H9 (cell line): ENCODE data around the gene RPS19BP1. TPM values are rescaled to one million over a fixed set of nuclear protein-coding genes. Genes with fewer than 3 reads are reported as not detected.

Experiments used
- DNase-seq: peaks from one replicate; pipeline ENCODE4 v3.0.0-alpha.2; 2017
- H2AFZ ChIP-seq: one replicate; pipeline ENCODE4 v1.6.1; 2013; ENCODE audit warnings: mild to moderate bottlenecking, low read length, control low read depth, moderate library complexity
- H2AK5ac ChIP-seq: 2 replicates; pipeline ENCODE4 v1.6.1; 2013; ENCODE audit warnings: low read length, control low read depth, mixed read lengths; ENCODE audit not compliant: insufficient read length
- H2BK120ac ChIP-seq: one replicate; pipeline ENCODE4 v1.6.1; 2013; ENCODE audit warnings: low read depth, mild to moderate bottlenecking, low read length, control low read depth, inconsistent platforms; ENCODE audit not compliant: poor library complexity, severe bottlenecking
- H2BK12ac ChIP-seq: 2 replicates; pipeline ENCODE4 v1.6.1; 2013; ENCODE audit warnings: low read length, control low read depth, mixed read lengths, low read depth; ENCODE audit not compliant: insufficient read length
- H2BK15ac ChIP-seq: 2 replicates; pipeline ENCODE4 v1.6.1; 2013; ENCODE audit warnings: low read depth, low read length, control low read depth
- H2BK20ac ChIP-seq: one replicate; pipeline ENCODE4 v1.6.1; 2013; ENCODE audit warnings: low read depth, mild to moderate bottlenecking, low read length, control low read depth, inconsistent platforms; ENCODE audit not compliant: poor library complexity, severe bottlenecking
- H2BK5ac ChIP-seq: 2 replicates; pipeline ENCODE4 v1.6.1; 2013; ENCODE audit warnings: low read length, control low read depth, mixed read lengths; ENCODE audit not compliant: insufficient read length
- H3K14ac ChIP-seq: 2 replicates; pipeline ENCODE4 v1.6.1; 2013; ENCODE audit warnings: low read length, control low read depth; ENCODE audit not compliant: insufficient read depth
- H3K18ac ChIP-seq: 2 replicates; pipeline ENCODE4 v1.6.1; 2013; ENCODE audit warnings: low read depth, mild to moderate bottlenecking, mixed read lengths, low read length, control low read depth; ENCODE audit not compliant: insufficient read length
- H3K23ac ChIP-seq: 2 replicates; pipeline ENCODE4 v1.6.1; 2013; ENCODE audit warnings: low read length, control low read depth, mixed read lengths, low read depth; ENCODE audit not compliant: insufficient read length
- H3K23me2 ChIP-seq: 2 replicates; pipeline ENCODE4 v1.6.1; 2013; ENCODE audit warnings: low read depth, mild to moderate bottlenecking, mixed read lengths, low read length, control low read depth; ENCODE audit not compliant: insufficient read length, poor library complexity, severe bottlenecking
- H3K27ac ChIP-seq: 2 replicates; pipeline ENCODE4 v1.5.1; 2013; ENCODE audit warnings: low read length, control low read depth, mixed read lengths, low read depth; ENCODE audit not compliant: insufficient read length
- H3K27me3 ChIP-seq: 2 replicates; pipeline ENCODE4 v1.6.1; 2013; ENCODE audit warnings: low read length, control low read depth, inconsistent platforms; ENCODE audit not compliant: insufficient read depth
- H3K4ac ChIP-seq: 2 replicates; pipeline ENCODE4 v1.6.1; 2013; ENCODE audit warnings: low read depth, mild to moderate bottlenecking, control low read depth, inconsistent platforms, low read length, moderate library complexity
- H3K4me1 ChIP-seq: 2 replicates; pipeline ENCODE4 v1.6.1; 2013; ENCODE audit warnings: low read length, control low read depth, inconsistent platforms; ENCODE audit not compliant: insufficient read depth
- H3K4me2 ChIP-seq: 2 replicates; pipeline ENCODE4 v1.6.1; 2013; ENCODE audit warnings: low read length, control low read depth, mixed read lengths; ENCODE audit not compliant: insufficient read length, insufficient read depth
- H3K56ac ChIP-seq: 2 replicates; pipeline ENCODE4 v1.6.1; 2013; ENCODE audit warnings: low read depth, mild to moderate bottlenecking, mixed read lengths, low read length, control low read depth; ENCODE audit not compliant: insufficient read length
- H3K79me1 ChIP-seq: 2 replicates; pipeline ENCODE4 v1.6.1; 2013; ENCODE audit warnings: low read depth, mild to moderate bottlenecking, moderate library complexity, low read length, control low read depth, inconsistent platforms; ENCODE audit not compliant: insufficient read depth, poor library complexity, severe bottlenecking
- H3K79me2 ChIP-seq: 2 replicates; pipeline ENCODE4 v1.6.1; 2013; ENCODE audit warnings: low read length, control low read depth, inconsistent platforms; ENCODE audit not compliant: insufficient read depth
- H3K9ac ChIP-seq: 2 replicates; pipeline ENCODE4 v1.6.1; 2013; ENCODE audit warnings: low read length, control low read depth, mixed read lengths; ENCODE audit not compliant: insufficient read length; ENCODE audit errors: extremely low read depth
- H3K9me3 ChIP-seq: one replicate; pipeline ENCODE4 v1.6.1; 2013; ENCODE audit warnings: low read depth, low read length, inconsistent platforms; ENCODE audit not compliant: control insufficient read depth
- H3T11ph ChIP-seq: one replicate; pipeline ENCODE4 v1.6.1; 2013; ENCODE audit warnings: mild to moderate bottlenecking, low read length, control low read depth, inconsistent platforms
- H4K20me1 ChIP-seq: one replicate; pipeline ENCODE4 v1.6.1; 2013; ENCODE audit not compliant: control insufficient read depth, insufficient read length, insufficient read depth
- H4K5ac ChIP-seq: 2 replicates; pipeline ENCODE4 v1.6.1; 2013; ENCODE audit warnings: low read depth, mild to moderate bottlenecking, mixed read lengths, low read length, control low read depth; ENCODE audit not compliant: insufficient read length
- H4K8ac ChIP-seq: replicated peaks from 2 replicates; pipeline ENCODE4 v1.6.1; 2013; ENCODE audit warnings: low read length, control low read depth, mixed read lengths, low read depth; ENCODE audit not compliant: insufficient read length
- H4K91ac ChIP-seq: 2 replicates; pipeline ENCODE4 v1.6.1; 2013; ENCODE audit warnings: low read depth, mild to moderate bottlenecking, moderate library complexity, mixed read lengths, low read length, control low read depth; ENCODE audit not compliant: insufficient read length
- H3K27ac Mint-ChIP-seq, 3 experiments: 2 replicates in 2 of 3; 3 replicates in 1 of 3; pipeline ENCODE4 v1.8.0; 2020 to 2021; ENCODE audit warnings: mixed read lengths in 3 of 3, mild to moderate bottlenecking in 1 of 3, moderate library complexity in 1 of 3
- H3K27me3 Mint-ChIP-seq: 2 replicates; pipeline ENCODE4 v1.8.0; 2021; ENCODE audit warnings: low read depth, mild to moderate bottlenecking, moderate library complexity, mixed read lengths
- H3K36me3 Mint-ChIP-seq, 3 experiments: 2 replicates in 2 of 3; 3 replicates in 1 of 3; pipeline ENCODE4 v1.8.0; 2020 to 2021; ENCODE audit warnings: low read depth in 3 of 3, mixed read lengths in 3 of 3; ENCODE audit not compliant: insufficient read depth in 1 of 3
- H3K4me1 Mint-ChIP-seq, 2 experiments: 2 replicates each; pipeline ENCODE4 v1.8.0; 2020; ENCODE audit warnings: mixed read lengths in 2 of 2
- H3K4me3 Mint-ChIP-seq, 2 experiments: 2 replicates in 1 of 2; 3 replicates in 1 of 2; pipeline ENCODE4 v1.8.0; 2020 to 2021; ENCODE audit warnings: mild to moderate bottlenecking in 2 of 2, mixed read lengths in 2 of 2, moderate library complexity in 1 of 2
- H3K9me3 Mint-ChIP-seq, 2 experiments: 2 replicates in 1 of 2; 3 replicates in 1 of 2; pipeline ENCODE4 v1.8.0; 2020; ENCODE audit warnings: mild to moderate bottlenecking in 2 of 2, mixed read lengths in 2 of 2, moderate library complexity in 1 of 2
- CTCF ChIP-seq: fragments of 200-600 bp; sonication (generic); conservative IDR thresholded peaks from 3 replicates; pipeline ENCODE4 v1.8.0; 2021; ENCODE audit warnings: antibody characterized with exemption, mild to moderate bottlenecking
- WGBS: extraction: QIAGEN DNeasy Blood & Tissue Kit; methylation state at CpG from one replicate; pipeline ENCODE4 v1.1.7; 2013; ENCODE audit warnings: missing lambda C conversion rate, low lambda C conversion rate, mixed read lengths; ENCODE audit not compliant: insufficient read length; ENCODE audit errors: extremely low coverage; 5-methylcytosine and 5-hydroxymethylcytosine counted together
- total RNA-seq: library from RNA; stranded (reverse); gene quantifications from 2 replicates; pipeline ENCODE4 v1.2.1, GENCODE V29; 2021

The RPS19BP1 gene
- total RNA-seq, 1 experiment from 2014 or later, result 65.0 TPM

DNA sequence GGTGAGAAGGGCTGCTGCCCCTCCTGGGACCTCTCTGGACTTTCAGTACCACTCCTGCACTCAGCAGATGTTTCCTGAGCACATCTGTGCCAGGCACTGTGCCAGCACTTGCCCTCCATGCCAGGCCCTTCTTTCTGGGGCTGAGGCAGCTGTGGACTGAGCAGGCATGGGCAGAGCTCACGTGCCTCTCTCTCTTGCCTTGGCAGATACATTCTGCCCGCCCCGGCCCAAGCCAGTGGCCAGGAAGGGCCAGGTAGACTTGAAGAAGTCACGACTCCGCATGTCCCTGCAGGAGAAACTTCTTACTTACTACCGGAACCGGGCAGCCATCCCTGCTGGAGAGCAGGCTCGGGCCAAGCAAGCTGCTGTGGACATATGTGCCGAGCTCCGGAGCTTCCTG lies 20.5 kb downstream of the RPS19BP1 start:
- Histone ChIP-seq H3K56ac (no peak overlapping the region), H4K20me1 (no peaks in the 10 kb centered on the region), H3K4me1 (no peaks in the 10 kb centered on the region), H3K9me3 (no peaks in the 10 kb centered on the region), H3K23ac (no peak overlapping the region), H3K18ac (no peak overlapping the region), H2BK15ac (no peak overlapping the region), H3K23me2 (no peaks in the 10 kb centered on the region), H3K14ac (no peak overlapping the region), H2AFZ (no peak overlapping the region), H3K4ac (no peak overlapping the region), H4K5ac (no peak overlapping the region), H3T11ph (no peak overlapping the region), H2BK20ac (no peak overlapping the region), H3K27me3 (peaks cover 37% of the 10 kb centered on the region; the same call in 1 of the 2 replicates), H2AK5ac (no peak overlapping the region), H3K9ac (no peak overlapping the region), H3K79me2 (no peaks in the 10 kb centered on the region), H2BK120ac (no peak overlapping the region), H4K8ac (no peak overlapping the region), H3K4me2 (no peak overlapping the region), H3K27ac (no peak overlapping the region), H4K91ac (no peak overlapping the region), H2BK12ac (no peak overlapping the region), H2BK5ac (no peak overlapping the region), H3K79me1 (no peaks in the 10 kb centered on the region)
- no peak for TF ChIP-seq CTCF
- WGBS, result no CpG with 5 or more reads among the region's 10 CpGs
- Mint-ChIP-seq H3K36me3 (peaks cover 70 to 96% (median 75%) of the 10 kb centered on the region in 3 experiments), H3K27ac (no peak overlapping the region), H3K4me3 (no peak overlapping the region), H3K4me1 (peaks cover 4 to 5% of the 10 kb centered on the region in 2 experiments; a peak in 3 of 4 replicates), H3K27me3 (peaks cover 100% of the 10 kb centered on the region), H3K9me3 (no peaks in the 10 kb centered on the region; a peak in 2 of 5 replicates)
- no peak for DNase-seq
